GM19397 (cell line): Measurements from ENCODE around the gene CDK1.
A peak's percentile ranks its signal among the peaks of the same experiment; 100 is the strongest.

Experiments used
- ATAC-seq: cut with Tn5 transposase; IDR thresholded peaks from one replicate; pipeline ENCODE4 v1.9.1; 2021; ENCODE audit warnings: mild to moderate bottlenecking, moderate library complexity; ENCODE audit not compliant: unreplicated experiment

Gene CDK1

DNA sequence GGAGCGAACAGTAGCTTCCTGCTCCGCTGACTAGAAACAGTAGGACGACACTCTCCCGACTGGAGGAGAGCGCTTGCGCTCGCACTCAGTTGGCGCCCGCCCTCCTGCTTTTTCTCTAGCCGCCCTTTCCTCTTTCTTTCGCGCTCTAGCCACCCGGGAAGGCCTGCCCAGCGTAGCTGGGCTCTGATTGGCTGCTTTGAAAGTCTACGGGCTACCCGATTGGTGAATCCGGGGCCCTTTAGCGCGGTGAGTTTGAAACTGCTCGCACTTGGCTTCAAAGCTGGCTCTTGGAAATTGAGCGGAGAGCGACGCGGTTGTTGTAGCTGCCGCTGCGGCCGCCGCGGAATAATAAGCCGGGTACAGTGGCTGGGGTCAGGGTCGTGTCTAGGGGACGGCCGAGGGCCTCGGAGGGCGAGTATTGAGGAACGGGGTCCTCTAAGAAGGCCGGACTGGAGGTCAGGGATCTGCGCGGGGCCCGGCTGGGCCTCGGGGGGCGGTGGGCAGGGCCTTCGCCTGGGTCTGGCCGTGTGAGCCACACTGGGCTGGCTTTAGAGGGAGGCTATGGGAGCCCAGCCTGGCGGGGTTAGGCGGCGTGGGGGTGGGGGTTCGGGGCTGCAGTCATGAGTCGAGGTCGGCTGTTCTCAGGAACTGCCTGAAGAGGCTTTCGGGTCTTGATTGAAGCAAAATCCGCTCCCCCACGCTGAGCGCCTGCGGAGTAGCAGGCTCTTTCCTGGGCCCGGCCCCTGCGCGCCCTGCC, at the start of gene CDK1:
CDK1 (plus strand) TSS at position 265 of the 757 bp plus-strand sequence. CDS start 1,688 bp downstream, outside the sequence.
- ATAC-seq: peak; percentile 97

DNA sequence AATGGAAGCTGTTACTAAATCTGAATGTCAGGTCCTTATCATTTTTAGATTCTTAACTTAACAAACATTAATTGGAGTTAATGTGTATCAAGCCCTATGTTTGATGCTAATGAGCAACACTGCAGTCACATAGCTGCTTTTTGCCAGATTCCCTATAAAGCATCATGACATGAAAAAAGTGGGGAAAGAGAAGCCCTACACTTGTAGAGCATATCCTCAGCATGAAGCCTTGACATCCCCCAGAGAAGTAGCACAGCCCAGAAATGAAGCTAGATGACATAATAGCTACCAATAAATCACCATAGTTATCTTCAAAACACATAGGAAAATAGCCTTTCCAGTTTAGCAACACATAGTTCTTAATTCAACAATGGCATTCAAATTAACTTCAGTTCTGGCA, 49.2 kb upstream of the CDK1 start:
- ATAC-seq: no peak

DNA sequence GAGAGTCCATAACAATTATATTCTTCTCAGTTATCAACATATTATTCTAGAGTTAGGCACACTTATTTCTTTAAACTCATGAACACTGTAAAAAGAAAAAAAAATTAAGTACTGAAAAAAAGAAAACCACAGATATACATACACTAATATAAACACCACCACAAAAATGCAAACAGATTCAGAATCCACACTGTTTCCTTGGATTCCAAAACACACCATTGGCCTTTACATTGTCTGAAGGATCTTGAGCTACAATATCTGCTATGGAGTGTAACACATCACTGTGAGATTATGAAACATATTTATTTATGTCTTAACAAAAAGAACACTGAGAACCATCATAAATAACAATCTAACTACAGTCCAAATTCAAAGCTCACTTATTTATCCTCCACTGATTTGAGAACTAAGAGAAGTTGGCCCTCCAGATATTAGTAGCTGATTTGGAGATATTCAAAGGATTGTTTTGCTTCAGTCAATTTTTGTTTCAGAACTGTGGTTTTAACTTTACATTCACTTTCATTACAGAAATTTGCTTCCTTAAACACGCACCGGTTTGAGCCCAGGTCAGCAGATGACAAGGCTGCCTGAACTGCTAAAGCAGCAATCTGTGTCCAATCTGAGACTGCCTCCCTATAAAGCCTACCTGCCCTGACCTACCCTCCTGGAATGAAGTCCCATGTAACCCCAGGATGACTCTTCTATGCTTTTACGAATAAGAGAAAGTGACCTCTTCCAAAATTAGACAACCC, 47.0 kb upstream of the CDK1 start:
- peak; percentile 75 for ATAC-seq

DNA sequence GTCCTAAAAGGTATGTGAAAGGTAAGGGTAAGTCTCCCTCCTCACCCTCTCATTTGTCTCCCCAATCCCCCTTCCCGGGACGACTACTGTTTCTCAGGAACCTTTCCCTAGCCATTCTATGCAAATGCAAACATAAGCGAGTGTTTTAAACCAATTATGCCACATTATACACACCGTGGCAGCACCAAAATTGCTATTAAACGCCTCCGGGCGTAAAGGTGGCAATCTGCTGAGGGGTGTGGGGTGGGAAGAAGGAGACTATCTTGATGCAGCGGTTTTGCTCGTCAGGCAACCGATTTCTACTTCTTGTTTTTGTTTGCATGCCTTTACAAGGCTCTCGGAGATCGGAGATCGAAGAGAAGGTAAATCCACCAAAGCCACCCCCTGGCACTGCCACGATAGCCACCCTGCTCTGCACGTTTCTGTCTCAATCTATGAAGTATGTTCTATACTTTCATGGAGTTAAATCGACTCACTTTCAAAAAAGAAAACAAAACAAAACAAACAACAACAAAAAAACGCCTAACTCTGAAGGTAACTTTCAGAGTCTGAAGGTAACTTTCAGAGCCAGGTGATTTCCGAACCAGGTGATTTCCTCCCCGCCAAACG, 46.0 kb upstream of the CDK1 start:
- no peak for ATAC-seq

DNA sequence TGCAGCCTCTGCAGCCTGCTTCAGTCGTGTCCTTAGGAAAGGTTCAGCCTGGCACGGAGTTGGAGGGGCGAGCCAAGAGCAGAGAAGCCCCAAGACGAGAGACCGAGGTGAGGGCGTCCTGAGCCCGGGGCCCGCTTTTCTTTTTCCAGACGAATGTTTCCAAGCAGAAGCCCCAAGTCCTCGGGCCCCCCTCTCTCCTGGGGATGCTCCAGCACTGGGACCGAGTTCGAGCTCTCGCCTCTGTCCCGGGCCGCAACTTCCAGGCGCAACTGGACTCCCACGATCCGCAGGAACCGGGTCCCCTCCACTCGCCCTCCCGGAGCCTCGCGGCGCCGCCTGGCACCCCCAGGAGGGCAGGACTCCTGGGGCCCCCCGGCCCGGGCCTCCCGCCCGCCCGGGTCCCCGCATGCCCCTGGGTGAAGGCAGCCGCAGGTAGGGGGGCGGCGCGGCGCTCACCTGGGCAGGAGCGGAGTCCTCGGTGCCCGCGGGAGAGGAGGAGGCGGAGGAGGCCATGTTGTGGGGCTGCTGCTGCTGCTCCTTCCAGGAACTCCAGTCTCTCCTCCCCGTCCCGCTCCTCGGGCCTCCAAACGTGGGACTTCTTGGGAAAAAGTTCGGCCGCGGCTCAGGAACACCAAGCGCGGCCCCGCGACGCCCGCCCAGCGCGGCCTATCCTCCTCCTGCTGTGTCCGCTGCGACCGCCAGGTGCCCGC, 45.3 kb upstream of the CDK1 start:
- ATAC-seq: peak; percentile 56

DNA sequence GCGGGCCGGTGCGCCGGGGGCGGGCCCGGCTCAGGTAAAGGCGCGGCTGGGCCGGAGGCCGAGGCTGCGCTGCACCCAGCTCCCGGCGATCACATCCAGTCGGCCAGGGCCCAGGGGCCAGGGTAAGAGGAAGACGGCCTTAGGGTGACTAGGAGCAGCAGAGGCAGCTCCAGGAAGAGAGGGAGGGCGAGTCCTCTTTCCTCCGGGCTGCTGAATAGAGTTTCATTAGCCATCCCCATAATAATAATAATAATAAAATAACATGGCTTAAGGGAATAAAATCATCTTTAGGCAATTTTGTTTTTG, 44.8 kb upstream of the CDK1 start:
- ATAC-seq: no peak

DNA sequence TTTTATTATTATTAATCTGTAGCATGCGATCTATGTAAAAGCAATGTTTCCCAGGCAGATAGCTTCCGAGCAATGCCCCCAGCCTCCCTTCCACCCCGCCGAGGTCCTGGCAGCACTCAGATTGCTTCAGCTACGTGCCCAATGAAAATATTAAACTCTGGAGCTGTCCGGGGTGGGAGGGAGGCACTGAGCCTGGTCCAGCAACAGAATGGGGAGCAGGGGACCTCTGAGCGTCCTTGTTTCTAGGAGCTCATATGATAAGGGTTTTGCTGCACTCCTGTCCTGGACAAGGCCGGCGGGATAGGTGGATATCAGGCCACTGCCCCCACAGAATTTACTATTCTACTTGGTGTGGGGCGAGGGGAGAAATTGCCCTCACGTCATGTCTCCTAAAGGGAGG, 44.5 kb upstream of the CDK1 start:
- no peak for ATAC-seq

DNA sequence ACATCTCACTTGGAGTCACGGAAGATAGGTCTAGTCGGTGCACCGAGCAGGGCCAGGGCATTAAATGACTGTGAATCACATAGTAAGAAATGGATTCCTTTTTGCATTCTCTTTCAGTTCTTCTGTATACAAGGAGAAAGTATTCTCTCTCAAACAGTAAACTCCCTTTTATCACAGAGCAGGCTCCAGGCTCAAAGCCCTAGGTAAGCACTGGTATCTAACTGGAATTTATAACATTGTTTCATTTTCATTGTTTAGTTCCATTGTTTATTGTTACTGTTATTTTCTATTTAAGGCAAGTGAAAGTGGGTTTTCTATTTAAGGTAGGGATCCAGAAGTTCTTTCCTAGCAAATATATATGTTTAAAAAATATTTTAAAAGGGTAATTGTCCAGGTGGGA, 44.1 kb upstream of the CDK1 start:
- no peak for ATAC-seq

DNA sequence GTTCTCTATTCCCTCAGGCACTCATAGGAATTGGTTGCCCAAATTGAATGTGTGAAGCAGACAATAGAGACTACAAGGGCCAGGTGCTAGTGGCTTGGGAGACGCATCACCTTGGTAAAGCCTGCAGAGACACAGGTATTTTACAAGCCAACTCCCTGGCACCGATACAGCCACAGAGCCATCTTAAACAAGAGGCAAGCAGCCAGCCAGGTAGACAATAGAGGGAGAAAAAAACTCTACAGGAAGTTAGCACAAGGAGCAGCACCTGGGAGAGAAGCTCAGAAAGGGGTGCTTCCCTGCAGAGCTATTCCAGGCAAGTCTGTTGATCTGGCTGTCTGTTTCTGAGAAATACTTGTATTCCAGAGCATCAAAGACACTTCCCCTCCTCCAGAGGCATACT, 43.0 kb upstream of the CDK1 start:
- no peak for ATAC-seq

DNA sequence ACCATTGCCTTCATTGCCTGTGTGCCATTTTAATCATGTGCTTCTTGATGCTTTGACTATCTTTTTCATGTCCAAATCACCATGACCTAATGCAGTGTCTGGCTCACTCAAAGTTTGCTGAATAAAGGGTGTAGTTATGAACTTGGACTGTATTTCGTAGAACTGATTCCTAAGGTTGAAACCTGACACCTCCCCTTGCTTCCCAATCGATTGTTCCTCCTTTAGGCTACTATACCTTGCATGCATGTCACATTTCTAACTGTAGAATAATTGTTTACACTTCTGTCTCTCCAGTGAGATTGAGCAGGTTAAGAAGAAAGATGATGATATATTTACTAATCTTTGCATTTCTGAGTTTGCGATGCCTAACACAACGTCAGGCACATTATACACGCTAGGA, 41.0 kb upstream of the CDK1 start:
- ATAC-seq: no peak

DNA sequence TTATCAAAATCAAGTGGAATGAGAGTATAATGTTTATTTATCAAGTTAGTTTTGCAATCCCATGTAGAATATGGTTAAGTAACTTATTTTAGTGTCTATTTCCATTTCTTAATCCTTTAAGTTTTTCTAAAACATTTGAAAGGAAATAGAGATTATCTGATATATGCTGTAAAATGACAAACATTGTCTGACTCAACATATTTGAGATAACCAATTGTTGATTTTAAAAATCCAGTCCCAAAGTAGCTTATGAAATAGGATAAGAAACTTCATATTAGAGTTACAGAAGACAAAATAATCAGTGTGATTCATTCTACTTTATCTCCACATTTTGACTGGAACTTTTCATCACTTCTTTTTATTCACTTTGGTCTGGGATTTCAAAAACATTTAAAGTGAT, 38.7 kb upstream of the CDK1 start:
- ATAC-seq: no peak

DNA sequence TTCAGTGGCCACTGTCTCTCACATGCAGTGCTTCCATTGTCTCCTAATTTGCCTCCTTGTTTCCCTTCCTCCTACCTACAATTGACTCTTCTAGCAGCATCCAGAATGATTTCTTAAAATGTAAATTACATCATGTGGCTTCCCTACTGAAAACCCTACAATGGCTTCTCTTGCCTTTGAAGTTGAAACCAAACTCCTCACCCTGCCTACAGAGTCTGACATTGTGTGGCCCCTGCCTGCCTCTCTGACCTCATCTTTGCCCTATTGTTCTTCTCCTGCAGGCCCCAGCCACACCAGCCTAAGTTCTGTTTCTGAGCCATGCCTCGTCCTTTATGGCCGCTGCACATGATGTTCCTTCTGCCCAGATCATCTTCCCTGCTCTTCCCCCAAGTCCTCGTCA, 35.8 kb upstream of the CDK1 start:
- ATAC-seq: no peak

DNA sequence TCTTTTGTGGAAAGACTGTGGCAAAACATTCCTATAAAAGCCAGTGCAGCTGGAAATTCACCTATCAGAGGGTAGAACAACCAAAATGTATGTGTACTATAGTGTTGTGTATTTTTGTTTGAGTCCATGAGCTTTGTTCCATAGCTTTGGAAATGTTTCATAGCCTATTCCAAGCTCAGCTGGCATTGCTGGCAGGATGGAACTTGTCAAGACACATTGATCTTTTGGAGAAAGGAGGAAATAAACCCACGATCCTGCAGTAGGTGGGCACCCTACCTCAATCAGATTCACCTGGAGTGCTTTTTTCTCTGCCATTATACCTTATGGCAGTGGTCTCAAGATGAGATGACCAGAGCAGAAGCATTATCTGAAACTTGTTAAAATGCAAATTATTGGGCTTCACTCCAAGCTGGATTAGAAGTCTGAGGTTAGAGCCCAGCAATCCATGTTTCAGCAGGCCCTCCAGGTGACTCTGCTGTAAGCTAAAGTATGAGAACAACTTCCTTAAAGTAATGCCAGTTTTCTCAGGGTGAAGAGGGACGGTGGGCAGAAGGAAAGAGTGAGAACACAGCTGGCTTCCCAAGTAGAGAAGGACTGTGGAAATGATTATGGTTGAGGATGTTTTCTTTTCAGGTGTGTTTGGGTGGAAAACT, 30.3 kb upstream of the CDK1 start:
- no peak for ATAC-seq

DNA sequence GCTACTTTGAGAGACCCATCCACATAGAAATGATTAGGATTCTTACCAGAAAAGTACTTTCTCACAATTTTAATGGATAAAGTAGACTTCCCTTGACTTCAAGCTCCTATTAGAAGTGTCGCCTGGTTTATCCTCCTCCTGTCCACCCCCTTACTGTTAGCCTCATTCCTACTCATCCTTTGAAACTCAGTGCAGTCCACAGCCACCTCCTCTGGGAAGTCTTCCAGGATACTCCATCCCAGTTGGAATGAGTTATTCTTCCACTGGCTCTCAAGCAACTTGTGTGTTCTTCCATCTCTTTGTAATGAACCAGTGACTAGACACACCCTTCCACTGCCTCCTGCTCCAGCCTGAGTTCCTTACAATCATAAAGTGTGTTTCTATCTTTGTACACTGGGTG, 25.1 kb upstream of the CDK1 start:
- no peak for ATAC-seq

DNA sequence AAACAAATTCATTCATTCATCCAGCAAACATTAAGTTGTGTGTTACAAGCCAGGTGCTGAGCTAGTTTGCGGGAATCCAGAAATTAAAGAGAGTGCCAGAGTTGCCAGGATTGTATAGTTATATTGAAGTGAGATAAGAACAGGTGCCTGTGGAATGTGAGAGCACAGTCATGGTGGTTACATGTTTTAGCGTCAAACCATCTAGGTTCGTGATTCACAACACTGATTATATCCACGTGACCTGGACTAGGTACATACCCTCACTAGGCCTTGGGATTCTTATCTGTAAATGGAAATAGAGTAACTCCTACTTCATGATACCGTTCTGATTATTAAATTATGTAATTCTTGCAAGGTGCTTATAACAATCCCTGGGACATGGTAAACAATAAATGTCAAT, 24.5 kb upstream of the CDK1 start:
- no peak for ATAC-seq

DNA sequence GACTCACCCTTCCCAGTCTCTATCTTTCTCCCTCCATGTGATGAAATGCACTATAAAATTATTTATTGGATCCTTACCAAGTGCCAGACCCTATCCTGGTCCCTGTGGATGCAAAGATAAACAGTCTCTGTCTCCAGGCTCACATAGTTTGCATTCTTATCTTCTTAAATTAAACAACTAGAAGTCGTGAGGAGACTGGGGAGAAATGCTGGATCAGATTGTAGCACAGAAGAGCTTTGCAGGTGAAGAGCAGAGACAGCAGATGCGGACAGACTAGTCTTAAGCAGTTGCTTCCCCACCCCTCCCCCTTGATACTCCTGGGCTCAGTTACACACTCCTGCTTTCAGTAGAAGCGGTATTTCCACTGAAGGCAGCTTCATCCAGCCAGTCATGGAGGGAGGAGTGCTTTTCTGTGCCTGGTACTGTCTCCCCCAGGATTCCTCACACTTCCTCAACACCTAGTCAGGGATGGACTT, 20.8 kb upstream of the CDK1 start:
- no peak for ATAC-seq

DNA sequence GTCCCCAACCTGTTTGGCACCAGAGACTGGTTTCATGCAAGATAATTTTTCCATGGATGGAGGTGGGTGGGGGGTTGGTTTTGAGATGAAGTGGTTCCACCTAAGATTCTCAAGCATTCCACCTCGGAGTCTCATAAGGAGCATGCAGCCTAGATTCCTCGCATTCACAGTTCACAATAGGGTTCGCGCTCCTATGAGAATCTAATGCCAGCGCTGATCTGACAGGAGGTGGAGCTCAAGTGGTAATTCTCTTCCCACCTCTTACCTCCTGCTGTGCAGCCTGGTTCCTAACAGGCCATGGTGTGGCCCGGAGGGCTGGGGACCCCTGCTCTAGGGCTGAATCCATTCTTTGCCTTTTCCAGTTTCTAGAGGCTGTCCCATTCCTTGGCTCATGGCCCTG, 19.1 kb upstream of the CDK1 start:
- ATAC-seq: no peak

DNA sequence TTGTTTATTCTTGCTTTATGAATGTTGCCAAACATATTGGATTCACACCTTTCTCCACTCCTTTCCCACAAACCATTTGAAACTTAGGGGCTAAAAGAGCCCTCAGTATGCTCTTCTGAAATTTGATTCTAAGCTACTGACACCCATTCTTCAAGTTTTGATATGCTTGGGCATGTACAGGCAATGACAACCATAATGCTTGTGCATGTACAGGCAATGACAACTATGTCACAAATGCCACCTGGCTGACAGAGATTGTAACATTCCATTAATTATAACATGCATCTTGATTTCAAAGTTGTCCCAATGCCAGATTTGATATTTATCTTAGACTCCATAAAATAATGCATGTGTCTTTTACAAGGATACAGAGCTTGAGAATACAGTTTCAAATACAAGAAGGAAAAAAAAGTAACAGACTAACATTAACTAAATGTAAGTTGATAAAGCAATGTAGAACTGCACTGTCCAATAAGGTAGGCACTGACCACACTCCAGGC, 17.5 kb upstream of the CDK1 start:
- ATAC-seq: no peak

DNA sequence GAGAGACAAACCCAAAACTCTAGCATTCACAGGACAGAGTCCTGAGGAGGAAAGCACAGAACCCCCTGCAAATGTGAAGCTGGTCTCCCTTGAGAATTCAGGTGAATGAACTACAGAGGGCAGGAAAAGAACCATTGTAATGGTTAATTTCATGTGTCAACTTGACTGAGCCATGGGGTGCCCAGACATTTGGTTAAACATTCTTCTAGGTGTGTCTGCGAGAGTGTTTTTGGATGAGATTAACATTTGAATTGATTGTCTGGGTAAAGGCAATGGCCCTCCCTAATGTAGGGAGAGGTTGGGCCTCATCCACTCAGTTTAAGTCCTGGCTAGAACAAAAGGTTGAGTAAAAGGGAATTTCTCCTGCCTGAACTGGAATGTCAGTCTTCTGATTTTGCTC, 15.7 kb upstream of the CDK1 start:
- ATAC-seq: no peak

DNA sequence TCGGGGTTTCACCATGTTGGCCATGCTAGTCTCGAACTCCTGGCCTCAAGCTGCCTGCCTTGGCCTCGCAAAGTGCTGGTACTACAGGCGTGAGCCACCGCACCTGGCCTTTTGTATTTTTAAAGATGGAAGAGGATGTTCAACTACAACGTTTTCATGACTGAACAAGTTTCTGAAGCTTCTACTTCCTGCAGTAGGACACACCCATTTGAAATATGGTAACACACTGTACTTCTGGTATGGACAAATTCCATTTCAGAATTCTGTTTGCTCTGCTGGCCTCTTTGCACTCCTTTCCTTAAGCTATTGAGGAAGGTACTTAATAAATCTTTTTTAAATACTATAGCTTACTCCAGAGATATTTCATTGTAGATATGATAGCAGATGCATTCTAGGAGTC, 10.9 kb upstream of the CDK1 start:
- ATAC-seq: no peak

DNA sequence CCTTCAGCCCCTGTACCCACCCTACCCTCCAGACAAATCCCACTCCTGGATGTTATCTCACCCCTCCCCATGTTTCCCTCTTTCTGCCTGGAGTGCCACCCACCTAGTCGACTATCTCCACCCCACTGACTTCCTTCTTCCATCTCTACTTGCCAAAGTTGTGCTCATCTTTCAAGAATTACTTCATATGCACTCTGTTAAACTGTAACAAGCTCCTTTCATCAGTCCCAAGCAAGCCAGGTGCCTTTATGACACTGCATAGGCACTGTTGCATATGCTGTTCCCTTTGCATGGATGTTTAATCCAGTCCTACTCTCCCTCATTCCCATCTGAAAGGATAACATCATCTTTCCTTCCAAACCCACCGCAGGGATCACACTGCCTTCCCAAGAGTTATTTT, 8.9 kb upstream of the CDK1 start:
- ATAC-seq: no peak
